OCI-LY3 (cell line): Measurements from ENCODE around the gene KIF18A.

Source experiments
- EZH2phosphoT487 ChIP-seq: fragments of 200-600 bp; shearing (Covaris generic); IDR thresholded peaks from 2 replicates; pipeline ENCODE4 v1.6.1; 2018; ENCODE audit warnings: antibody characterized with exemption, mixed run types, low read depth
- TF ChIP-seq, protein P1 (sequence below): fragments of 200-600, 300-600 bp; sonication (generic); IDR thresholded peaks from 2 replicates; pipeline ENCODE4 v1.5.1; 2014; ENCODE audit warnings: antibody characterized with exemption, low read length, low read depth

DNA sequence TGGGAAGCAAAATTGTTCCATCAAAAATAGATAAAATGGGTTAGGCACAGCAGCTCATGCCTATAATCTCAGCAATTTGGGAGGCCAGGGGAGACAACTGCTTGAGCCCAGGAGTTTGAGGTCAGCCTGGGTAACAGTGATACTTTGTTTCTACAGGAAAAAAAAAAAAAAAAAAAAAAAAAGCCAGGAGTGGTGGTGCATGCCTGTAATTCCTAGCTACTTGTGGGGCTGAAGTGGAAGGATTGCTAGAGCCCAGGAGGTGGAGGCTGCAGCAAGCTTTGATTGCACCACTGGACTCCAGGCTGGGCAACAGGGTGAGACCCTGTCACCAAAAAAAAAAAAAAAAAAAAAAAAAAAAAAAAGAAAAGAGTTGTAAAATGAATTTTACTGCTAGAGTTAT is 49.6 kb downstream of the KIF18A start:
- TF ChIP-seq, protein P1, sequence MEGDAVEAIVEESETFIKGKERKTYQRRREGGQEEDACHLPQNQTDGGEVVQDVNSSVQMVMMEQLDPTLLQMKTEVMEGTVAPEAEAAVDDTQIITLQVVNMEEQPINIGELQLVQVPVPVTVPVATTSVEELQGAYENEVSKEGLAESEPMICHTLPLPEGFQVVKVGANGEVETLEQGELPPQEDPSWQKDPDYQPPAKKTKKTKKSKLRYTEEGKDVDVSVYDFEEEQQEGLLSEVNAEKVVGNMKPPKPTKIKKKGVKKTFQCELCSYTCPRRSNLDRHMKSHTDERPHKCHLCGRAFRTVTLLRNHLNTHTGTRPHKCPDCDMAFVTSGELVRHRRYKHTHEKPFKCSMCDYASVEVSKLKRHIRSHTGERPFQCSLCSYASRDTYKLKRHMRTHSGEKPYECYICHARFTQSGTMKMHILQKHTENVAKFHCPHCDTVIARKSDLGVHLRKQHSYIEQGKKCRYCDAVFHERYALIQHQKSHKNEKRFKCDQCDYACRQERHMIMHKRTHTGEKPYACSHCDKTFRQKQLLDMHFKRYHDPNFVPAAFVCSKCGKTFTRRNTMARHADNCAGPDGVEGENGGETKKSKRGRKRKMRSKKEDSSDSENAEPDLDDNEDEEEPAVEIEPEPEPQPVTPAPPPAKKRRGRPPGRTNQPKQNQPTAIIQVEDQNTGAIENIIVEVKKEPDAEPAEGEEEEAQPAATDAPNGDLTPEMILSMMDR, result no peak
- TF ChIP-seq EZH2phosphoT487, result no peak
